Measurements from ENCODE around the gene LRRC36. TPM values are rescaled to one million over a fixed set of nuclear protein-coding genes. Genes with fewer than 3 reads are reported as not detected.

The LRRC36 gene
- total and polyA plus RNA-seq, 2 donors, result 0.19 to 0.78 TPM

- H3K36me3 ChIP-seq (ENCODE audit: control insufficient read depth in 2 of 2, insufficient read depth in 2 of 2, low read length in 1 of 2), result peaks cover 2 to 13% of the 10 kb centered on the region in 2 donors
- H3K27me3 ChIP-seq (ENCODE audit: control insufficient read depth in 2 of 2, insufficient read depth in 1 of 2, low read length in 1 of 2), result no peaks in the 10 kb centered on the region
- H3K27ac ChIP-seq (ENCODE audit: low read depth in 1 of 2, low read length in 1 of 2), result no peak overlapping the region
- H3K4me3 ChIP-seq (ENCODE audit: low read length in 2 of 2), result no peak overlapping the region
- 97% methylated on average over 14 of the region's 14 CpGs for WGBS
- no peak for DNase-seq (ENCODE audit: low read depth in 6 of 9, low spot score in 9 of 9)
- peaks cover 0 to 4% of the 10 kb centered on the region in 2 donors for H3K9me3 ChIP-seq (ENCODE audit: control insufficient read depth in 2 of 2, insufficient read depth in 1 of 2, low read length in 1 of 2)
- H3K4me1 ChIP-seq (ENCODE audit: control insufficient read depth in 2 of 2, insufficient read depth in 2 of 2, low read length in 2 of 2), result peaks cover 3 to 18% of the 10 kb centered on the region in 2 donors
These were observed 44.8 kb upstream of the LRRC36 start for GRCh38 chr16:67281536-67282446.

- Histone ChIP-seq H3K36me3 (ENCODE audit: control insufficient read depth in 2 of 2, insufficient read depth in 2 of 2, low read length in 1 of 2) (peaks cover under 1 to 8% of the 10 kb centered on the region in 2 donors), H3K27me3 (ENCODE audit: control insufficient read depth in 2 of 2, insufficient read depth in 1 of 2, low read length in 1 of 2) (no peaks in the 10 kb centered on the region), H3K9me3 (ENCODE audit: control insufficient read depth in 2 of 2, insufficient read depth in 1 of 2, low read length in 1 of 2) (peaks cover 0 to 4% of the 10 kb centered on the region in 2 donors), H3K4me1 (ENCODE audit: control insufficient read depth in 2 of 2, insufficient read depth in 2 of 2, low read length in 2 of 2) (peaks cover 3 to 18% of the 10 kb centered on the region in 2 donors), H3K4me3 (ENCODE audit: low read length in 2 of 2) (no peak overlapping the region), H3K27ac (ENCODE audit: low read depth in 1 of 2, low read length in 1 of 2) (no peak overlapping the region)
- 98% methylated on average over 10 of the region's 10 CpGs for WGBS
- no peak for DNase-seq (ENCODE audit: low read depth in 6 of 9, low spot score in 9 of 9)
These were observed 44.2 kb upstream of the LRRC36 start for GRCh38 chr16:67282447-67282805.

- WGBS, result 98% methylated on average over 7 of the region's 7 CpGs
- DNase-seq (ENCODE audit: low read depth in 6 of 9, low spot score in 9 of 9), result no peak
These were observed 43.4 kb upstream of the LRRC36 start for GRCh38 chr16:67283039-67283825.

GRCh38 chr16:67283826-67284555, 42.6 kb upstream of the LRRC36 start:
- no peak for DNase-seq (ENCODE audit: low read depth in 6 of 9, low spot score in 9 of 9)
- Histone ChIP-seq H3K27ac (ENCODE audit: low read depth in 1 of 2, low read length in 1 of 2) (no peak overlapping the region), H3K36me3 (ENCODE audit: control insufficient read depth in 2 of 2, insufficient read depth in 2 of 2, low read length in 1 of 2) (peaks cover 0 to 5% of the 10 kb centered on the region in 2 donors), H3K27me3 (ENCODE audit: control insufficient read depth in 2 of 2, insufficient read depth in 1 of 2, low read length in 1 of 2) (no peaks in the 10 kb centered on the region), H3K4me3 (ENCODE audit: low read length in 2 of 2) (no peak overlapping the region), H3K4me1 (ENCODE audit: control insufficient read depth in 2 of 2, insufficient read depth in 2 of 2, low read length in 2 of 2) (peaks cover 0 to 10% of the 10 kb centered on the region in 2 donors), H3K9me3 (ENCODE audit: control insufficient read depth in 2 of 2, insufficient read depth in 1 of 2, low read length in 1 of 2) (peaks cover 0 to 4% of the 10 kb centered on the region in 2 donors)
- 97% methylated on average over 21 of the region's 21 CpGs for WGBS

More at GRCh38 chr16:67283039-67283825, 43.4 kb upstream of the LRRC36 start:
- H3K4me1 ChIP-seq (ENCODE audit: control insufficient read depth in 2 of 2, insufficient read depth in 2 of 2, low read length in 2 of 2), result peaks cover 3 to 16% of the 10 kb centered on the region in 2 donors
- H3K36me3 ChIP-seq (ENCODE audit: control insufficient read depth in 2 of 2, insufficient read depth in 2 of 2, low read length in 1 of 2), result peaks cover 0 to 5% of the 10 kb centered on the region in 2 donors
- no peak overlapping the region for H3K4me3 ChIP-seq (ENCODE audit: low read length in 2 of 2)
- no peaks in the 10 kb centered on the region for H3K27me3 ChIP-seq (ENCODE audit: control insufficient read depth in 2 of 2, insufficient read depth in 1 of 2, low read length in 1 of 2)
- H3K9me3 ChIP-seq (ENCODE audit: control insufficient read depth in 2 of 2, insufficient read depth in 1 of 2, low read length in 1 of 2), result peaks cover 0 to 4% of the 10 kb centered on the region in 2 donors
- H3K27ac ChIP-seq (ENCODE audit: low read depth in 1 of 2, low read length in 1 of 2), result no peak overlapping the region

GRCh38 chr16:67284699-67285646, 41.6 kb upstream of the LRRC36 start:
- H3K36me3 ChIP-seq (ENCODE audit: control insufficient read depth in 2 of 2, insufficient read depth in 2 of 2, low read length in 1 of 2), result peaks cover 0 to 5% of the 10 kb centered on the region in 2 donors
- no peaks in the 10 kb centered on the region for H3K27me3 ChIP-seq (ENCODE audit: control insufficient read depth in 2 of 2, insufficient read depth in 1 of 2, low read length in 1 of 2)
- H3K4me1 ChIP-seq (ENCODE audit: control insufficient read depth in 2 of 2, insufficient read depth in 2 of 2, low read length in 2 of 2), result peaks cover 0 to 5% of the 10 kb centered on the region in 2 donors
- 93% methylated on average over 34 of the region's 34 CpGs for WGBS
- no peak overlapping the region for H3K27ac ChIP-seq (ENCODE audit: low read depth in 1 of 2, low read length in 1 of 2)
- peaks cover 0 to under 1% of the 10 kb centered on the region in 2 donors for H3K9me3 ChIP-seq (ENCODE audit: control insufficient read depth in 2 of 2, insufficient read depth in 1 of 2, low read length in 1 of 2)
- no peak for DNase-seq (ENCODE audit: low read depth in 6 of 9, low spot score in 9 of 9)
- no peak overlapping the region for H3K4me3 ChIP-seq (ENCODE audit: low read length in 2 of 2)

- no peaks in the 10 kb centered on the region for H3K27me3 ChIP-seq (ENCODE audit: control insufficient read depth in 2 of 2, insufficient read depth in 1 of 2, low read length in 1 of 2)
- WGBS, result 97% methylated on average over 28 of the region's 28 CpGs
- H3K36me3 ChIP-seq (ENCODE audit: control insufficient read depth in 2 of 2, insufficient read depth in 2 of 2, low read length in 1 of 2), result peaks cover 0 to 5% of the 10 kb centered on the region in 2 donors
- no peaks in the 10 kb centered on the region for H3K9me3 ChIP-seq (ENCODE audit: control insufficient read depth in 2 of 2, insufficient read depth in 1 of 2, low read length in 1 of 2)
- H3K4me3 ChIP-seq (ENCODE audit: low read length in 2 of 2), result no peak overlapping the region
- no peaks in the 10 kb centered on the region for H3K4me1 ChIP-seq (ENCODE audit: control insufficient read depth in 2 of 2, insufficient read depth in 2 of 2, low read length in 2 of 2)
- no peak overlapping the region for H3K27ac ChIP-seq (ENCODE audit: low read depth in 1 of 2, low read length in 1 of 2)
- DNase-seq (ENCODE audit: low read depth in 6 of 9, low spot score in 9 of 9), result no peak
These were observed 40.0 kb upstream of the LRRC36 start for GRCh38 chr16:67286441-67287235.

- no peak overlapping the region for H3K27ac ChIP-seq (ENCODE audit: low read depth in 1 of 2, low read length in 1 of 2)
- H3K9me3 ChIP-seq (ENCODE audit: control insufficient read depth in 2 of 2, insufficient read depth in 1 of 2, low read length in 1 of 2), result no peaks in the 10 kb centered on the region
- H3K4me1 ChIP-seq (ENCODE audit: control insufficient read depth in 2 of 2, insufficient read depth in 2 of 2, low read length in 2 of 2), result no peaks in the 10 kb centered on the region
- no peak for DNase-seq (ENCODE audit: low read depth in 6 of 9, low spot score in 9 of 9)
- 98% methylated on average over 14 of the region's 14 CpGs for WGBS
- H3K4me3 ChIP-seq (ENCODE audit: low read length in 2 of 2), result no peak overlapping the region
- peaks cover 0 to 5% of the 10 kb centered on the region in 2 donors for H3K36me3 ChIP-seq (ENCODE audit: control insufficient read depth in 2 of 2, insufficient read depth in 2 of 2, low read length in 1 of 2)
- no peaks in the 10 kb centered on the region for H3K27me3 ChIP-seq (ENCODE audit: control insufficient read depth in 2 of 2, insufficient read depth in 1 of 2, low read length in 1 of 2)
These were observed 38.7 kb upstream of the LRRC36 start for GRCh38 chr16:67287960-67288359.
